ENCODE results near the gene BASP1.

- TF ChIP-seq, protein P1, sequence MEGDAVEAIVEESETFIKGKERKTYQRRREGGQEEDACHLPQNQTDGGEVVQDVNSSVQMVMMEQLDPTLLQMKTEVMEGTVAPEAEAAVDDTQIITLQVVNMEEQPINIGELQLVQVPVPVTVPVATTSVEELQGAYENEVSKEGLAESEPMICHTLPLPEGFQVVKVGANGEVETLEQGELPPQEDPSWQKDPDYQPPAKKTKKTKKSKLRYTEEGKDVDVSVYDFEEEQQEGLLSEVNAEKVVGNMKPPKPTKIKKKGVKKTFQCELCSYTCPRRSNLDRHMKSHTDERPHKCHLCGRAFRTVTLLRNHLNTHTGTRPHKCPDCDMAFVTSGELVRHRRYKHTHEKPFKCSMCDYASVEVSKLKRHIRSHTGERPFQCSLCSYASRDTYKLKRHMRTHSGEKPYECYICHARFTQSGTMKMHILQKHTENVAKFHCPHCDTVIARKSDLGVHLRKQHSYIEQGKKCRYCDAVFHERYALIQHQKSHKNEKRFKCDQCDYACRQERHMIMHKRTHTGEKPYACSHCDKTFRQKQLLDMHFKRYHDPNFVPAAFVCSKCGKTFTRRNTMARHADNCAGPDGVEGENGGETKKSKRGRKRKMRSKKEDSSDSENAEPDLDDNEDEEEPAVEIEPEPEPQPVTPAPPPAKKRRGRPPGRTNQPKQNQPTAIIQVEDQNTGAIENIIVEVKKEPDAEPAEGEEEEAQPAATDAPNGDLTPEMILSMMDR (IDR thresholded peaks at IDR 0.05) = no peak
- no peak for TF ChIP-seq POLR2A (IDR thresholded peaks at IDR 0.05)
These were observed 70.2 kb downstream of the BASP1 start for GRCh38 chr5:17287501-17288155.
